Stomach (tissue), 4 donors: ENCODE data around the gene TBC1D16.

Experiments
- CTCF ChIP-seq, 7 experiments: fragments of 450-650 bp in 4 of 7; fragments of 200-600 bp in 3 of 7; sonication (generic) in 3 of 7; IDR thresholded peaks; one replicate each; pipeline ENCODE4 v1.5.1; 2016 to 2019; ENCODE audit warnings: antibody characterized with exemption in 7 of 7, control low read depth in 2 of 7, mild to moderate bottlenecking in 1 of 7
- POLR2A ChIP-seq, 4 donors: fragments of 450-650 bp; IDR thresholded peaks; one replicate each; pipeline ENCODE4 v1.6.1; 2016; ENCODE audit warnings: antibody characterized with exemption in 4 of 4, control low read depth in 2 of 4, mild to moderate bottlenecking in 1 of 4, moderate library complexity in 1 of 4
- POLR2AphosphoS5 ChIP-seq, 3 donors: sonication (generic); formaldehyde crosslinking; IDR thresholded peaks; one replicate each; pipeline ENCODE4 v1.6.1; 2016; ENCODE audit warnings: antibody characterized with exemption in 3 of 3

GRCh38 chr17:80051681-80052080, 16.0 kb upstream of the TBC1D16 start:
- TF ChIP-seq CTCF (IDR thresholded peaks at IDR 0.05) (no peak), POLR2A (IDR thresholded peaks at IDR 0.05) (no peak), POLR2AphosphoS5 (IDR thresholded peaks at IDR 0.05) (no peak)
